Stimulated activated CD8-positive, alpha-beta memory T cell treated with anti-CD3 and anti-CD28 coated beads, Interleukin-12 subunit alpha, Interleukin-12 subunit beta, amount 100 ng/mL, for 24 hours (primary cell): ENCODE measurements around the gene KCNJ1.

Experiments used
- DNase-seq: peaks from one replicate; pipeline ENCODE4 v3.0.0-alpha.2; 2020; ENCODE audit errors: extremely low read depth

The KCNJ1 gene

DNA sequence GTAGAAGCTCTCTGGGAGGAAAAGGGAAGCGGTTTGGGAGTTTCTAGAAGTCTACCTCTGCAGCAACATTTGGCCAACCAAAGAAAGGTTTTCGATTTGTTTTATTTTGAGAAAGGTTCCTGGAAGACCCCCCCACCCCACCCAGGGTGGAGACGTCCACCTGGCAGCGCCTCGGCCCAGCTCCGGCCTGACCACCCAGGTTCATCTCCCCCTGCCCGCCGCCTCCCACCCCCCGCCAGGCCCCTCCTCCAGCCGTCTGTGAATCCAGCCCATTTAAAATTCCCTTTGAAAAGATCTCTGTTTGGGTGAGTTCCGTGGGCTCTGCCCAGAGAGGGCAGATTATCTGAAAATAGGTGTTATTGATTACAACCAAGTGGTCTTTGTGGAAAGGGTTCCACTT lies 43.3 kb downstream of the KCNJ1 start:
- DNase-seq = no peak

DNA sequence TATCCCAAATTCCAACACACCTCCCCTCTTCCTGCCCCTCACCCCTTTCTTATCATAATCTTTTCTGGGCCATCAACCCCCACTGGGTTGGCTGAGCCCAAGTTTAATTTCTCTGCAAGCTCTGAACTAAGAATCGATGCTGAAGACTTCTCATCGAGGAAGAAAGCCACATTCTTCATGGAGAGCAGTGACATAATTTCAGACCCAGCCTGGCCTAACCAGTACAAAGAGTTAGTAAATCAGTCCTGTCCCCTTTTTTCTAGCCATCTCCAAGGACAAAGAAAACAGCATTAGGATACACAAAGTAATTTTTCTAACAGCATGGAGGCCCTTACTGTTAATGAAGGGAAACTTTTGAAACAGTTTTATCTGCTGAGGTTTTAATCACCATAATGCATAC lies 45.0 kb downstream of the KCNJ1 start:
- no peak for DNase-seq

DNA sequence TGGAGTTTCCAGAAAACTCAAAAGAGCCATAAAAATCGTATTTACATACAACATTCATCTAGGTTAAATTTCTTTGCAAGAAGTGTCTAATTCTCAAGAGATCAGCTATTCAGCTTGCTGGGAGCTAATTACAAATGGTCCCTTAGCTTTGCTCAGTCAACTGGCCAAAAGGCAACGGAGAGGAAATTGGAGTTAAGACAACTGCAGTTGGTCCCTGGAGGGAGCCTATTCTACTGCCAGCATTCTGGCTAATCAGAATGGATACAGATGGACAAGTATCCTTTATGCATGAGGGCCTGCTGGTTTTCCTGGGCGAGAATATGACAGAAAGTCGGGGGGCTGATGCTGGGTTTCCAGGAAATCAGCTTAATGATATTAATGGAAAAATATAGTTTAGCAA lies 45.5 kb downstream of the KCNJ1 start:
- DNase-seq = no peak

DNA sequence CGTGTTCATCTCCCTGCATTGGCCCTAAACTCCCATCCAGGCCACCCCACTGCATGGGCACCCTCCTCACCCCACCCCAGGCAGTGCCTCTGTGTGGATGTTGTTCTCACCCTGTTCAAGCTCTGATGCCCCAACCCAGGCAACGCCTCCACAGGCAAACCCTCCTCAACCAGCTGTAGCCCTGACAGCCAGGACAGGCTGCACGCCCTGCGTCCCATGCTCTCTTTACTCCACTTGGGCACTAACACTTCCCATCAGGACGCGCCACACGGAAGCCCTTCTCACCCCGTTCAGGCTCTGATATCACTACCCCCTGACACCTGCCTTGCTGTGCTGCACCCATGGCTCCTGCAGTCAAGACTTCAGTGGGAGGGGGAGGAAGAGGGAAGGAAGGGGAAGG lies 47.9 kb downstream of the KCNJ1 start:
- DNase-seq = no peak

DNA sequence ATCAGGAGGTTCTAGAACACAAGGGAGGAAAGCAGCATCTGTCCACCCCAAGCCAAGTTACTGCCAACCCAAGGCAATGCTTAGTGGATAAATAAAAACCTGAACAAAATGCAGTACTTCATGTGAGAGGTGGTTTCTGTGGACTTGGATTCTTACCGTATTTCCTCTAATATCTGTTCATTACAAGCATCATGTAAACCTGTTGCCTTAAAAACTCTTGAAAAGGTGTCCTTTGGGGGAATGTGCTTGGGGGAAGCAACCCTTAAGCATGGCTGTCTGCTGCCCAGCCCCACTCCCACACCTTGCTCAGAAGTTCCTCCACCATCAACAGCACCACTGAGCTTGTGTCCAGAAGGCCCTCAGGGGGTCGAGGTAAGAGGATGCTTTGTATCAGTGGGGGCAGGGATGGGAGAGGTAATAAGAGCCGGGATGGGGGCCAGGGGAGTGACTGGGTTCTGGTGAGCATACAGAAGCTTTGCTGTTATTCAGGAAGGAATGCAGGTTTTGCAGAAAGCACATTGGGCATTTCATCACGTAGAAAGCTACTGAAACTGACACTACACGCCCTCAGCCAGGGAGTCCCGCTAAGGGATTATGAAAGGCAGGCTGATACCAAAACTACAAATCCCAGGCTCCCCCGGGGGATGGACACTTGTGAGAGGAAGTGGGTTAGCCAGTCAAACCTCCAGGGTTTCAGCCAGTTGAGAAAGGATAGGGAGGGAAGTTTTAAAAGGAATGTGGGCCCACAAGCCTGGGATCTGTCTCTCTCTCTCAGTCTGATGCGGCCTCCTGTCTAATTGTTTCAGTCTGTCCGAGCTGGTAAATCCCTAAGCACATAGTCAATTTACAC lies 52.0 kb downstream of the KCNJ1 start:
- no peak for DNase-seq

DNA sequence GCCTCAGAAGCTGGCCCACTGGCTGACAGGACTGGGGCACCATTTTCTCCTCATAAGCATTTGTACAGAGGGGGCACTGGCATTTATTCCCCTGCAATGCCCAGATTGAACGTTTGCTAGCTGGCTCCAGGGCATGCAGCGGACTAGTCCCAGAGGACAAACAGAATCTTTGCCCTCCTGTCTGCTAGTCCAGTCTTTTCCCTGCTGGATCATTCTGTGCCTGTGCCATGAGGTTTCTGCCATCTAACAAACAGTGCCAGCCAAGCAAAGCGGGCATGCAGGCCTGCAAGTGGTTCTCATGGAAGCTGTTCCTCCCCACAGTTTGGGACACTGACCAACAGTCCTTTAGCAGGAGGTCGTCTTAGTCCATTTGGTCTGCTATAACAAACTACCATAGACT lies 53.4 kb downstream of the KCNJ1 start:
- no peak for DNase-seq

DNA sequence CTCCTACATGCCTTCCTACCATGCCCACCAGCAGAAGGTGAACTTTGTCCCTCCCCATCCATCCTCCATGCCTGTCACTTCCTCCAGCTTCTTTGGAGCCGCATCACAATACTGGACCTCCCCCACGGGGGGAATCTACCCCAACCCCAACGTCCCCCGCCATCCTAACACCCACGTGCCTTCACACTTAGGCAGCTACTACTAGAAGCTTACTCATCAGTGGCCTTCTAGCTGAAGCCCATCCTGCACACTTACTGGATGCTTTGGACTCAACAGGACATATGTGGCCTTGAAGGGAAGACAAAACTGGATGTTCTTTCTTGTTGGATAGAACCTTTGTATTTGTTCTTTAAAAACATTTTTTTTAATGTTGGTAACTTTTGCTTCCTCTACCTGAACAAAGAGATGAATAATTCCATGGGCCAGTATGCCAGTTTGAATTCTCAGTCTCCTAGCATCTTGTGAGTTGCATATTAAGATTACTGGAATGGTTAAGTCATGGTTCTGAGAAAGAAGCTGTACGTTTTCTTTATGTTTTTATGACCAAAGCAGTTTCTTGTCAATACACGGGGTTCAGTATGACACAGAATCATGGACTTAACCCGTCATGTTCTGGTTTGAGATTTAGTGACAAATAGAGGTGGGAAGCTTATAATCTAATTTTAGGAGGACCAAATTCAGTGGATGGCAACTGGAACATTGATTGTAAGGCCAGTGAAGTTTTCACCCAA lies 56.1 kb downstream of the KCNJ1 start:
- no peak for DNase-seq

DNA sequence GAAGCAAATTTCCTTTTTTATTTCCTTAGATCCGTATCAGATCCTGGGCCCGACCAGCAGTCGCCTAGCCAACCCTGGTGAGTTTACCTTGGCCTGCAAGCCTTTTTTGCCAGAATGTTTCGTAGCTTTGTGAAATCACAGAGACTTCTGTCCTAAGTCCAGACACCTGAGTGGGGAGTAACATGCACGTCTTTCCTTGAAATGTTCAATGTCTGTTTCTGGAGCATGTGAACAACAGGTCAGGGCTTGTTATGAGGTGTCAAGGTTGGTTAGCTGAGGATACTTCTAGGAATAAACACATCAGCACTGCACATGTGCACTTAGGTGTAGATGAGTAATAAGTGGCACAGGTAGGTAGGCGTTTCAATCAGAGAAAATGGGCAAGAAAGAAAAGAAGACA lies 58.0 kb downstream of the KCNJ1 start:
- no peak for DNase-seq

DNA sequence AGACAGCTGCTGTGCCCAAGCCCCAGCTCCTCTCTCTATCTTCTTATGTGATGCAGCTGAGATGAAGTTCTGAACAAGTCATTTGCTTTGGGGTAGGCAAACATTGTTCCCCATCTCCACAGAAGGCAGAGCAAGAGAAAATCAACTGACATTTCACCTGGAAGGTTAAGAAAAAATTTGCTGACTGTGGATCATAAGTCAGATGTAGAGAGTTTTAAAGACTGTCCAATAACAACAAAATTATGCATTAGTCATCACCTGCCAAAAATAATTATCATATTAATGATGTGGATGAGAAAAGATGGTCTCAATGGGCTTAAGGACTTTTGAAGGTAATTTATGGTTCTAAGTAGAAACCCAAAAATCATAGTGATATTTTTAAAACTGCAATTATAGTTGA lies 59.2 kb downstream of the KCNJ1 start:
- no peak for DNase-seq

DNA sequence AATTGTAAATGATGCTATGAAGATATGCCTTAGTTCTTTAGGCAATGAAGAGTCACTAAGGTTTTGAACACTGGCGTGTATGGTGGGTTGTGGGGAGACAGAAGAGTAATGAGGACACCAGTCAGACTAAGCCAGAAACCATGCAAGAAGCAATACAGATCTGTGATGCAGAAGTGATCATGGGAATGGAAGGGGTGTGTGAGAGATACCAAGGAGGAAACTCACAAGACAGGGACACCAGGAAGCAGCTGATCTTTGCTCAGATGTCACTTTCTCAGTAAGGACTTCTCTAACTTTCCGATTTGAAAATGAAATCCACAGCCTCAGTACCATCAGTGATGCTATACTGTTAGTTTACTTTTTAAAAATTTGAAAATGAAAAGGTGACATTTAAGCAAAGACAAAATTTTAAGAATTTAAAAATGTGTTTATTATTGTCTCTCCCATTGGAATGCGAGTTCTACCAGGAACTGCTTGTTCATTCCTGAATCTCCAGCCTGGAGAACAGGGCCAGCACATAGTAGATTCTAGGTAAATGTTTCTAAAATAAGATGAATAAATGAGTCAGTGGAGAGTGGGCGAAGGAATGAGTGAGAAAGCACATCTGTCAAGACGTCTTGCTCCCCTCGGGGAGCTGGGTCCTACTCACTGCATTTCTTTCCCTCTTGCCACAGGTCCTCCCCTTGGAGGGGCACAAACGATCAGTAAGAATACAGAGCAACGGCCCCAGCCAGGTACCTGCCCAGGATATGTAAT lies 60.4 kb downstream of the KCNJ1 start:
- no peak for DNase-seq

DNA sequence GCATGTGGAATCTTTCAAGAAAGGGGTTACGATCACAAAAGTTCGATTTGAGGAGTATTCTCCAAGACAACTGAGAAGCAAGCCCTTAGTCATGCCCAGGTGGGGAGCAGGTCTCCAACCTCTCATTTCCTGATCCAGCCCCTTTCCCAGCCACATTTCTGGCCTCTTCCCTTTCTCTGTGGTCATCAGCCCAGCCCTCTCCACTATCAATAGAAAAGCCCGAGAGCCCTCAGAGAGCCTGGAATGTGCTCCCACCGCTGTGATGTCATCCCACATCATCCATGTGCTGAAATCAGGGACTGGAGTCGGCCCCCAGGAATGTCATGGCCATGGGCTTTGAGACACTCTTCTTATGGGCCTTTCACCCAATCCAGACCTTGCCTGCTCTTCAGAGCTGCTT lies 62.6 kb downstream of the KCNJ1 start:
- DNase-seq = no peak

DNA sequence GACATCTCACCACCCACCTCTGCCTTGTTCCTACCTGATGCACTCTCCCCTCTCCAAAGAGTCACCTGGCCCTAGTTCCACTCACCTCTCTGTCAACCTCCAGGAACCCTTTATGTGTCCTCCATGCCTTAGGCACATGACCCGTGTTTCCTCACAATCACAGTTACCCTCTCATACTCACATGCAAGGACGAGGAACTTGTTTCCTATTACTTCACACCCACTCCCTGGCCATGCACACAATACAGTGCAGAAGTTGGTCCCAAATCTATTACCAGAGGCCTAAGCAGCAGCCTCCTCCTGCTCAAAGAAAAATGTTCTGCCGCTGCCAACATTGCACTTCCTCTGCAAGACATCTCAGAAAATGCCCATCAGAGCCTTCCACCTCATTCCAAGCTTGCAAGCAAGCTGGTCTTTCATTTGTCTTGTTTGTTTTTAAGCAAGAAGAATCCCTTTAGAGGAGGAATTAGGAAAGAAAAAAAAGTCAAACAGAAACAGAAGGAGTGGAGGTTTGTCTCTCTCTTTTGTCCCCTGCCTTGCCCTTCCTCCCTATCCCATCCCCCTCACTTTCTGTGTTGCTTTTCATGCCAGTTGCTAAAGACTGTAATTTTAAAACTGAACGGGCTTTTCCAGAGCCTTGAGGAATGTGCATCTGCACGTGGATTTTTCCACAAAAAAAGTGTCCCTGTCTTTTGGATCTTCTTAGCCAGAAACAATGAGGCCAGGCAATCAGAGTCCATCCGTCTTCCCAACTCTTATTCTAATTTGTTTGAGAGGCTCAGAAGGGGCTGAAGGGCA lies 63.4 kb downstream of the KCNJ1 start:
- DNase-seq = no peak

DNA sequence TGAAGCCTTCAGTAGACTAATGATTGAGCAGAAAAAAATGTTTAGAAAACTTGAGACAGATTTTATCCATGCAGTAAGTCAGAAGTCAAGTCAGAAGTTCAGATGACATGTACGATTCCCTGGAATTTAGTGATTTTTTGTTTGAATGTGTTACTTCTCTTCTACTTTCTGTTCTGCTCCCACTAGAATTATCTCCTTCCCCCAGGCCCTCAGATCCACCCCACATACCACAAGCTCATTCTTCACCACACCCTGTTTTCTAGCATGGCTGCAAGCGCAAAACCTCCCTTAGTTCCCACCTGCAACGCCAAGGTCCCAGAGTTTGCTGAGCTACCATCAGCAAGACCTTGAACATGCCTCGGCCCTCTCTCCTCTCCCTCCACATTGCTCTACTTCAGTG lies 64.1 kb downstream of the KCNJ1 start:
- DNase-seq = no peak

DNA sequence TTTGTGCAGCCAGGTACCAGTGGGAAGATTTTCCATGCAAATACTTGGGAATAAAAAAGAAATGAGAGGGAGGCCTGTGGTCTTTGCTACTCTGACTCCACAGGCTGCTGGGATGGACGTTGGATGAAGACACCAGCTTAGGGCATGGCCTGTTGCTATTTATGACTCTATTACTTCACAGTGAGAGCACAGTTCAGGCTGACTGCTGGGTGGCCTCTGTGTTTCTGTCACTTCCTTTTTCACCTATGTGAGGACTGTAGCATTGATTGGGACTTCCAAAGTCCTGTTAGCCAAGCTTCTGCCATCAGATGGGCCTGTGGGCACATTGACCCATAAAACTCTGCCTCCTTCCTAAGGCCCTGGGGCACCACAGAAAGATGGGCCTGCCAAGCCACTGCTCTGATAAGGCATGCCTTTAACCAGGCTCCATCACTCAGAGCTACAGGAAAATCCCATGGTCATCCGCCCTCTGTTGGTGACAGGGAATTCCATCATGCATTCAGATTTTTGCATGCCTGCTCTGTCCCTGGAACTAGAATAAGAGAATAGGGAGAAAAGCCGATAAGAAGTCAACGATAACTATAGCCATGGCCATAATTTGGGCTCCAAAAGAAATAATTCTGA lies 64.6 kb downstream of the KCNJ1 start:
- DNase-seq = no peak

DNA sequence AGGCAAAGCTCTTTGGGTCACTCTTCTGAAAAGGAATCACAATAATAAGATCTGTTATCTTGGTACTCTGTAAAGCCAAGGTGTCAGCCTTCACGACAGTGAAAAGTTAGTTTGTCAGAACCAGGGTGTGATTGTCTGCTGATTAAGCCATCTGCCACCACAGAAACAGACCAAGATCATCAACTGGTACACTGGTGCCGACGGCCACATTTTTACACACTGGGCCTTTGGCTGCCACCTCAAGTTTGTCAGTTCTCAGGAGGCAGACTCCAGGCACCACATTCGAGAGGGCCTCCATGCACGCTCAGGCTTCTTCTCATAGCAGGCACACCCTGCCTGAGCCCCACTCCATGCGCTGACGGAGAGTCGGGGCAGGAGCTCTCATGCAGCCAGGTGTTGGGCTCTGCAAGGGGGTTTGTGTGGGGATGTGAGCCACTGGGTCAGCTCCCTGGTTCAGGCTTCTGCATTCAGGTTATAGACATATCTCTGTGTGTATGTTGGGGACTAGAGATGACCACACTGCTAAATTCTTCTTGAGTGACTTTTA lies 66.2 kb downstream of the KCNJ1 start:
- no peak for DNase-seq

DNA sequence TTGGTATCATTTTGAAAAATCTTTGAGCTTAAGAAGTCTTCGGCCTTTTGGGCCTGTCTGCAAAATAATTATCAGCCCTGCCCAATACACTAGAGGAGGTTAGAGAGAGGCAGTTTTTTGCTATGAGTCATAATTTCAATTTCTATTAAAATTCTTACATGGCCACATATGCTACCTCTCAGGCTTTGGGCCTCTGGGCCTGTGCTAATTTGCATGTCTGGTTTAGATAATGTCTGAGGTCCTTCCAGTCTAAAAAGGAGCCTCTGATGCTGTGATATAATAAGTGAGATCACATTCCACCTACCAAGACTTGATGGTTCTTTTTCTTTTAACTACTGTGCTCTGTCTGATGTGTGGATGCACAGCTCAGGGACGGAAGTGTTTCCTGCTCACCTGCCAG lies 70.8 kb downstream of the KCNJ1 start:
- no peak for DNase-seq

DNA sequence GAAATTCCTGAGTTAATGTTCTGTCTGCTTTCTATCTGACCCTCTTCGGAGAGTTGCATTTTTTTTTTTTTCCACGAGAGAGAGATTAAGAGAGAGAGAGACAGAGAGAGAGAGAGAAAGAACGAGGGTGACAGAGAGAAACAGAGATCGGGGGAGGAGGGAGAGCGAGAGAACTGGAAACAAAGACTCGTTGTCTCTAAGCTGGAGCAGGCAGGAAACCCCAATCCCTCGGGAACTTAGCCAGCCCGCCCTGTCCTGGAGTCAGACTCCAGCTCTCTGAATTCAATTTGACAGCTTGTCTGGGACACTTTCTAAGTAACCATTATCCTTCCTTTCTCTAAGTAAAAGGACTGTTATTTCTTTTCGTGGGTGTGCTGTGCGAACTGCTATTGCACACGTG lies 76.9 kb downstream of the KCNJ1 start:
- no peak for DNase-seq

DNA sequence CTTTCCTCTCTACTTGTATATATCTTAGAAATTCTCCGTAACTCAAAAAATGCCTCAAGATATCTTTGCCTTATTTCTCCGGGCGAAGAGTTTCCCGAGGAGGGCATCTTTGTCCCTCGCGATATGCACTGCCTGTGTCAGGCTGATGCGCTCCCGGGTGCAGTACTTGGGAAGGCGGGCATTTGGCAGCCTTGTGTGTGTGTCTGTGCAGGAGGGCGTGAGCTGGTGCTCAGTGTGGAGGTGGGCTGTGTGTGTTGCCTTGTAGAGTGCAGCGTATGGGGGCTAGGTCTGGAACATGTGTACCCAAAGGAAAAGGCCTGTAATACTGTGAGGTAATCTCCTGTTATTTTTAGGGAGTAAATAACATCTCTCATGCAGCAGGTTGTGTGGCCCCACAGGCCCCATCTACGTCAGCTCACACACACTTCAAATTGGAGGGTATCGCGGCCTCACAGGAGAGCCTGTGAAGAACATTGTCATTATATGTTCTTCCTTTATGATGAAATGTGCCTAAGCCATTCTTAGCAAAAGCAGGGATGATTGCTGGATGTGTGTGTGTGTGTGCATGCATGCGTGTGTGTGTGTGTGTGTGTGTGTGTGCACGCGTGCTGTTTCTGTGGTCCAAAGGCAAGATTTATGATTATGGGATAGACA lies 77.5 kb downstream of the KCNJ1 start:
- DNase-seq = no peak
